Ishikawa (cell line): ENCODE results near the gene MITF.

ENCODE experiments used
- CEBPB ChIP-seq: IDR thresholded peaks from 2 replicates; pipeline ENCODE4 v1.6.1; 2012
- CREB1 ChIP-seq: IDR thresholded peaks from 2 replicates; pipeline ENCODE4 v1.6.1; 2012; ENCODE audit warnings: low read depth
- EGR1 ChIP-seq: IDR thresholded peaks from 2 replicates; pipeline ENCODE4 v1.6.1; 2012
- EP300 ChIP-seq: IDR thresholded peaks from 2 replicates; pipeline ENCODE4 v1.6.1; 2012; ENCODE audit warnings: borderline replicate concordance
- FOXM1 ChIP-seq: IDR thresholded peaks from 2 replicates; pipeline ENCODE4 v1.6.1; 2012; ENCODE audit warnings: low read depth, borderline replicate concordance
- MAX ChIP-seq: IDR thresholded peaks from 2 replicates; pipeline ENCODE4 v1.6.1; 2012
- RAD21 ChIP-seq: IDR thresholded peaks from 2 replicates; pipeline ENCODE4 v1.6.1; 2012; ENCODE audit warnings: low read depth
- REST ChIP-seq: IDR thresholded peaks from 2 replicates; pipeline ENCODE4 v1.6.1; 2012; ENCODE audit warnings: low read depth, mild to moderate bottlenecking
- TAF1 ChIP-seq: IDR thresholded peaks from 2 replicates; pipeline ENCODE4 v1.6.1; 2012; ENCODE audit warnings: low read depth, mild to moderate bottlenecking
- TCF12 ChIP-seq: IDR thresholded peaks from 2 replicates; pipeline ENCODE4 v1.6.1; 2012; ENCODE audit warnings: low read depth
- YY1 ChIP-seq: IDR thresholded peaks from 2 replicates; pipeline ENCODE4 v1.6.1; 2012; ENCODE audit warnings: low read depth
- ZBTB7A ChIP-seq: IDR thresholded peaks from 2 replicates; pipeline ENCODE4 v1.6.1; 2012; ENCODE audit warnings: low read depth

- TF ChIP-seq TAF1, result no peak
- TF ChIP-seq YY1, result no peak
- TF ChIP-seq RAD21, result no peak
- no peak for TF ChIP-seq MAX
- no peak for TF ChIP-seq ZBTB7A
- no peak for TF ChIP-seq EP300
- no peak for TF ChIP-seq FOXM1
- TF ChIP-seq REST, result no peak
- no peak for TF ChIP-seq EGR1
- TF ChIP-seq CEBPB, result no peak
- TF ChIP-seq CREB1, result no peak
- no peak for TF ChIP-seq TCF12
Measured at GRCh38 chr3:69692761-69693160, 46.5 kb upstream of the MITF start.
